Large intestine (tissue), 12 donors: ENCODE measurements around the gene C20orf141. TPM values are rescaled to one million over a fixed set of nuclear protein-coding genes. Genes with fewer than 3 reads are reported as not detected.
"Not testable (repeated sequence)": the region's sequence is repeated elsewhere in the genome, so short reads cannot be mapped to it uniquely, and the experiment has no call there.

Source experiments
- DNase-seq, 2 donors: peaks; one replicate each; pipeline versions ENCODE4 v3.0.0 to v3.0.0-alpha.2; 2013
- H3K27ac ChIP-seq: one replicate; pipeline ENCODE4 v1.5.1; 2013; ENCODE audit warnings: low read length
- H3K27me3 ChIP-seq: 2 replicates; pipeline ENCODE4 v1.6.1; 2013; ENCODE audit warnings: low read length; ENCODE audit not compliant: control insufficient read depth, insufficient read depth
- H3K36me3 ChIP-seq: 2 replicates; pipeline ENCODE4 v1.6.1; 2013; ENCODE audit warnings: low read length; ENCODE audit not compliant: control insufficient read depth, insufficient read depth
- H3K4me1 ChIP-seq: one replicate; pipeline ENCODE4 v1.6.1; 2013; ENCODE audit warnings: low read length; ENCODE audit not compliant: control insufficient read depth, insufficient read depth
- H3K4me3 ChIP-seq: one replicate; pipeline ENCODE4 v1.5.1; 2013; ENCODE audit warnings: low read length
- H3K9me3 ChIP-seq: one replicate; pipeline ENCODE4 v1.6.1; 2013; ENCODE audit warnings: mild to moderate bottlenecking, low read depth, low read length, moderate library complexity; ENCODE audit not compliant: control insufficient read depth
- WGBS: methylation state at CpG from one replicate; pipeline ENCODE4 v1.1.5; 2013; ENCODE audit warnings: low lambda C conversion rate; ENCODE audit not compliant: insufficient coverage; 5-methylcytosine and 5-hydroxymethylcytosine counted together
- long read RNA-seq, 11 donors: transcript quantifications; one replicate each; lab custom pipeline, GENCODE V29; 2026
- polyA plus RNA-seq: library from polyadenylated mRNA; unstranded; fragments of 120-200 nt; gene quantifications from one replicate; pipeline ENCODE4 v1.2.1, GENCODE V29; 2013

C20orf141 gene
- not detected for polyA plus RNA-seq
- long read RNA-seq, donor 1, result 0 reads
- long read RNA-seq, donor 2, result 0 reads
- long read RNA-seq, donor 3, result 0 reads
- long read RNA-seq, donor 4, result 0 reads
- long read RNA-seq, donor 5, result 0 reads
- long read RNA-seq, donor 6, result 0 reads
- long read RNA-seq, donor 7, result 0 reads
- long read RNA-seq, donor 8, result 0 reads
- long read RNA-seq, donor 9, result 0 reads
- long read RNA-seq, donor 10, result 0 reads
- long read RNA-seq, donor 11, result 0 reads

- Histone ChIP-seq H3K27ac (no peak within 1 kb of the TSS), H3K9me3 (no peaks in the 10 kb centered on the region), H3K27me3 (peaks cover 14% of the 10 kb centered on the region), H3K4me1 (no peaks in the 10 kb centered on the region), H3K4me3 (no peak within 1 kb of the TSS), H3K36me3 (no peaks in the 10 kb centered on the region)
- DNase-seq, result peak in 1 of 2 donors; percentile 23
- WGBS, result no CpG with 5 or more reads among the region's 5 CpGs
Measured at GRCh38 chr20:2814587-2815051, at the start of gene C20orf141. Gene C20orf141 (plus strand): TSS chr20:2814987. CDS start chr20:2815185, 198 bp downstream.

GRCh38 chr20:2767768-2768631 is 46.8 kb upstream of the C20orf141 start:
- Histone ChIP-seq H3K4me1 (no peaks in the 10 kb centered on the region), H3K27me3 (peaks cover 16% of the 10 kb centered on the region), H3K4me3 (no peak overlapping the region), H3K27ac (no peak overlapping the region), H3K9me3 (no peaks in the 10 kb centered on the region), H3K36me3 (no peaks in the 10 kb centered on the region)
- DNase-seq, result no peak
- WGBS, result no CpG with 5 or more reads among the region's 15 CpGs

GRCh38 chr20:2768632-2769015 is 46.2 kb upstream of the C20orf141 start:
- no CpG with 5 or more reads among the region's 5 CpGs for WGBS

GRCh38 chr20:2770091-2770490 is 44.7 kb upstream of the C20orf141 start:
- WGBS, result no CpG with 5 or more reads among the region's 12 CpGs
- not testable (repeated sequence) for H3K27ac ChIP-seq, H3K27me3 ChIP-seq, H3K4me1 ChIP-seq, H3K9me3 ChIP-seq, H3K4me3 ChIP-seq, H3K36me3 ChIP-seq, DNase-seq

More at GRCh38 chr20:2768632-2769015, 46.2 kb upstream of the C20orf141 start:
- H3K36me3 ChIP-seq, result no peaks in the 10 kb centered on the region
- H3K27ac ChIP-seq, result no peak overlapping the region
- H3K4me1 ChIP-seq, result no peaks in the 10 kb centered on the region
- no peak for DNase-seq
- H3K4me3 ChIP-seq, result no peak overlapping the region
- peaks cover 16% of the 10 kb centered on the region for H3K27me3 ChIP-seq
- no peaks in the 10 kb centered on the region for H3K9me3 ChIP-seq

- Histone ChIP-seq H3K36me3 (no peaks in the 10 kb centered on the region), H3K4me1 (no peaks in the 10 kb centered on the region), H3K9me3 (no peaks in the 10 kb centered on the region), H3K27ac (no peak overlapping the region), H3K4me3 (no peak overlapping the region), H3K27me3 (peaks cover 10% of the 10 kb centered on the region)
- WGBS, result no CpG with 5 or more reads among the region's 12 CpGs
- no peak for DNase-seq
Measured at GRCh38 chr20:2771631-2772080, 43.1 kb upstream of the C20orf141 start.

GRCh38 chr20:2773812-2774211 is 41.0 kb upstream of the C20orf141 start:
- no peaks in the 10 kb centered on the region for H3K27me3 ChIP-seq
- no peaks in the 10 kb centered on the region for H3K4me1 ChIP-seq
- no peak overlapping the region for H3K4me3 ChIP-seq
- H3K9me3 ChIP-seq, result no peaks in the 10 kb centered on the region
- WGBS, result 100% methylated on average over 1 of the region's 9 CpGs
- DNase-seq, result no peak
- H3K36me3 ChIP-seq, result no peaks in the 10 kb centered on the region
- no peak overlapping the region for H3K27ac ChIP-seq

GRCh38 chr20:2775139-2775538 is 39.6 kb upstream of the C20orf141 start:
- Histone ChIP-seq H3K27me3 (no peaks in the 10 kb centered on the region), H3K4me3 (no peak overlapping the region), H3K27ac (no peak overlapping the region), H3K4me1 (no peaks in the 10 kb centered on the region), H3K36me3 (no peaks in the 10 kb centered on the region), H3K9me3 (no peaks in the 10 kb centered on the region)
- no peak for DNase-seq
- no CpG with 5 or more reads among the region's 3 CpGs for WGBS

GRCh38 chr20:2778602-2779321 is 36.0 kb upstream of the C20orf141 start:
- DNase-seq, result no peak
- Histone ChIP-seq H3K27ac (no peak overlapping the region), H3K9me3 (no peaks in the 10 kb centered on the region), H3K4me3 (no peak overlapping the region), H3K36me3 (no peaks in the 10 kb centered on the region), H3K27me3 (peaks cover 5% of the 10 kb centered on the region), H3K4me1 (no peaks in the 10 kb centered on the region)
- 80% methylated on average over 1 of the region's 10 CpGs for WGBS

GRCh38 chr20:2780948-2781347 is 33.8 kb upstream of the C20orf141 start:
- no peaks in the 10 kb centered on the region for H3K9me3 ChIP-seq
- no peaks in the 10 kb centered on the region for H3K36me3 ChIP-seq
- peaks cover 5% of the 10 kb centered on the region for H3K27me3 ChIP-seq
- WGBS, result 63% methylated on average over 2 of the region's 3 CpGs
- DNase-seq, result no peak
- H3K4me3 ChIP-seq, result no peak overlapping the region
- no peak overlapping the region for H3K27ac ChIP-seq
- no peaks in the 10 kb centered on the region for H3K4me1 ChIP-seq

GRCh38 chr20:2783908-2784566 is 30.8 kb upstream of the C20orf141 start:
- Histone ChIP-seq H3K36me3 (no peaks in the 10 kb centered on the region), H3K27ac (no peak overlapping the region), H3K4me1 (no peaks in the 10 kb centered on the region), H3K9me3 (no peaks in the 10 kb centered on the region), H3K27me3 (peaks cover 5% of the 10 kb centered on the region), H3K4me3 (no peak overlapping the region)
- DNase-seq, result no peak
- WGBS, result 87% methylated on average over 5 of the region's 6 CpGs
